Right cardiac atrium (tissue), 5 donors: ENCODE measurements around the gene CRYGA. TPM values are rescaled to one million over a fixed set of nuclear protein-coding genes. Genes with fewer than 3 reads are reported as not detected.
"Not testable (repeated sequence)": the region's sequence is repeated elsewhere in the genome, so short reads cannot be mapped to it uniquely, and the experiment has no call there.

Experiments used
- ATAC-seq, 2 donors: fragments of 200-7000 bp; cut with Tn5 transposase; one replicate each; pipeline versions ENCODE4 v1.8.0 to v1.9.1; 2020; ENCODE audit warnings: moderate library complexity in 2 of 2, mild to moderate bottlenecking in 1 of 2
- DNase-seq, 3 donors: peaks; one replicate each; pipeline ENCODE4 v3.0.0-alpha.2; 2020
- H3K27ac ChIP-seq: one replicate; pipeline ENCODE4 v1.5.1; 2013; ENCODE audit warnings: mild to moderate bottlenecking, low read length, control low read depth, moderate library complexity
- H3K27me3 ChIP-seq: one replicate; pipeline ENCODE4 v1.6.1; 2013; ENCODE audit not compliant: control insufficient read depth, insufficient read depth
- H3K4me1 ChIP-seq: one replicate; pipeline ENCODE4 v1.6.1; 2013; ENCODE audit warnings: low read length; ENCODE audit not compliant: control insufficient read depth, insufficient read depth
- H3K4me3 ChIP-seq: one replicate; pipeline ENCODE4 v1.5.1; 2013; ENCODE audit warnings: low read length, control low read depth
- H3K9me3 ChIP-seq: one replicate; pipeline ENCODE4 v1.6.1; 2013; ENCODE audit warnings: low read length; ENCODE audit not compliant: control insufficient read depth
- WGBS: extraction: QIAGEN DNeasy Blood & Tissue Kit; methylation state at CpG from one replicate; pipeline ENCODE4 v1.1.7; 2013; 5-methylcytosine and 5-hydroxymethylcytosine counted together
- intact Hi-C, 4 donors: fragments of 100-400 bp; cut with DNase I; formaldehyde crosslinking; loops; one replicate each; pipeline versions ENCODE4 v1.11.0 to v1.14.0; 2022 to 2023
- polyA plus RNA-seq: library from polyadenylated mRNA; stranded (reverse); fragments of 200-250 nt; gene quantifications from one replicate; pipeline ENCODE4 v1.2.3, GENCODE V29; 2013
- total RNA-seq, 4 donors: library from RNA; stranded (reverse); fragmentation: NEBNext Ultra II Directional; extraction: Animal tissue kit (Norgen Biotek cat#: 25700); gene quantifications; one replicate each; pipeline ENCODE4 v1.2.1, GENCODE V29; 2021
- donor health status: healthy with polysubstance abuse.
- donor health status: DM: no; HTN: yes; CAD: no.
- donor health status: DM: no; HTN: no; CAD: no.
- donor health status: DM: no; HTN: yes; CAD: no; lungs with severe emphysema.
- donor health status: DM: yes; HTN: yes; CAD: no.

CRYGA gene
- total and polyA plus RNA-seq, 5 donors: not detected

DNA sequence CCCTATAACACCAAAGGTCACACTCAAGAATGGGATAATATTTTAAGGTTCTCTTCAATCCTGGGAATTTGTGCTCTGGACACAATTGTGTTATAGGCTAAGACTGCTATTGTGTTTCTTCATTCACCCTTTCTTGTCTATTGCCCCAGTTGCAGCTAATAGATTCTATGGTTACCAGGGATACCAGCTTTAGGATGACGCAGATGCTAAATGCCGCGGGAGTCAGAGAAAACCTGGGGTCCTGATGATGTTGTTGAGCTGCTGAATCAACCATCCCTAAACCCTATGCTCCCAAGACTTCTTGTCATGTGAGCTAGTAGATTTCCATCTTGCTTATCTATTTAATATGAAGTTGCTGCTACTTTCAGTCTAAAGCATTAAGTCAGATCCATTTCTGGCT lies 44.5 kb downstream of the CRYGA start:
- DNase-seq (no peak), ATAC-seq (no peak)
- Histone ChIP-seq H3K27me3 (no peaks in the 10 kb centered on the region), H3K4me1 (no peaks in the 10 kb centered on the region), H3K27ac (no peak overlapping the region), H3K4me3 (no peak overlapping the region), H3K9me3 (no peaks in the 10 kb centered on the region)
- intact Hi-C loops: no loop called here
- WGBS: 94% methylated on average over 3 of the region's 3 CpGs

- intact Hi-C loops, H3K9me3 ChIP-seq, H3K4me1 ChIP-seq, ATAC-seq, DNase-seq, H3K27ac ChIP-seq, H3K4me3 ChIP-seq, H3K27me3 ChIP-seq: not testable (repeated sequence)
- 91% methylated on average over 11 of the region's 11 CpGs for WGBS
Observed at GRCh38 chr2:208117390-208117789, 46.0 kb downstream of the CRYGA start.

DNA sequence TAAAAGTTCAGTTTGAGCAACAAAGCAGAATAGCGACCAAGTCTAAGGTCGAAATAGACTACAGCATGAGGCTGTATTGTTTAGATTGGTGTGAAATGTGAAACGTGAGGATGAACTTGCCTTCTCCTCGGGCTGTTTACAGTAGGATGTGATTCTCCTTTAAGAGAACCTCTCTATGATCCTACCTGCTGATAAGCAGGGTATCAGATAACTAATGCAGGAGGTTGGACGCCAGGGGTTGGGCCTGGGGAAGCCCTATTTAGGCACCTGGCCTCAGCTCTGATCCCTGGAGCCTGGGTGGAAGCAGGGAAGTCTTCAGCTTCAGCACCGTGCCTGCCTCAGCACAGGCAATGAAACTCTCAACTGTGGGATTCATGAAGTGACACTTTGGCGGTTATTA lies 50.4 kb downstream of the CRYGA start:
- peaks cover 1% of the 10 kb centered on the region for H3K4me1 ChIP-seq
- DNase-seq: no peak
- 59% methylated on average over 7 of the region's 7 CpGs for WGBS
- H3K27ac ChIP-seq: no peak overlapping the region
- intact Hi-C loops: no loop called here
- ATAC-seq: no peak
- no peaks in the 10 kb centered on the region for H3K9me3 ChIP-seq
- no peak overlapping the region for H3K4me3 ChIP-seq
- H3K27me3 ChIP-seq: no peaks in the 10 kb centered on the region

DNA sequence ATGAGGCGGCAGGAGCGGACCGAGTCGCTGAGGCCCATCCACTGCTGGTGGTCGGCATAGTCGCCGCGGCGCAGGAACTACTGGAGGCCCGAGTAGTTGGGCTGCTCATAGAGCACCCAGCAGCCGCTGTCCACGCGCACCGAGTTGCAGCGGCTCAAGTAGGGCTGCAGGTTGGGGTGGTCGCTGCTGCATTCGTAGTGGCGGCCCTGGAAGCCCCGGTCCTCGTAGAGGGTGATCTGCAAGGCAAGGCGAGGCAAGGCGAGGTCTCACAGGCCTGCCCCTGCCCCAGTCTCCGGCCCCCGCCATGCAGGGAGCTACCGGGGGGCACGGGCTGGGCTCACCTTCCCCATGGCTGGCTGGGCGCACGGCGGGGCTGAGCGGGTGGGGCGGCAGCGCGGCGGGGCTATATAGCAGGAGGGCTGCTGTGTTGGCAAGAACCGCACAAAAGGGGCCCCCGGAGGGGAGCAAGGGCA lies 51.1 kb downstream of the CRYGA start:
- WGBS: 11% methylated on average over 36 of the region's 36 CpGs
- H3K9me3 ChIP-seq, H3K4me1 ChIP-seq, H3K27ac ChIP-seq, intact Hi-C loops, H3K27me3 ChIP-seq: not testable (repeated sequence)
- H3K4me3 ChIP-seq: peak overlapping the region; percentile 29
- DNase-seq: peak in 1 of 3 donors; percentile 38
- peak in 1 of 2 donors; percentile 28 for ATAC-seq

Other genes with a start within 250 kb of the CRYGA start
- gene PLEKHM3, start 138.1 kb downstream of the CRYGA start, total RNA-seq: 10 to 100 TPM in 3 of 4 donors, 1 to 10 TPM in 1; 8.9 to 14.7 (median 13.1) TPM
- 6.8 TPM for gene PLEKHM3, start 138.1 kb downstream of the CRYGA start, polyA plus RNA-seq
- 1 to 10 TPM in 1 of 4 donors, not detected in 3; 2.6 TPM for gene CRYGD, start 39.1 kb downstream of the CRYGA start, total RNA-seq
- gene CRYGD, start 39.1 kb downstream of the CRYGA start, polyA plus RNA-seq: not detected
- not detected for gene CRYGC, start 33.8 kb downstream of the CRYGA start, total RNA-seq
- not detected for gene CRYGC, start 33.8 kb downstream of the CRYGA start, polyA plus RNA-seq
- not detected for gene CRYGB, start 17.4 kb downstream of the CRYGA start, total RNA-seq
- not detected for gene CRYGB, start 17.4 kb downstream of the CRYGA start, polyA plus RNA-seq
- not detected for gene C2orf80, start 26.4 kb upstream of the CRYGA start, total RNA-seq
- gene C2orf80, start 26.4 kb upstream of the CRYGA start, polyA plus RNA-seq: not detected
- 10 to 100 TPM; 27.0 to 45.0 (median 37.2) TPM for gene IDH1, start 91.5 kb upstream of the CRYGA start, total RNA-seq
- gene IDH1, start 91.5 kb upstream of the CRYGA start, polyA plus RNA-seq: 18.2 TPM
- 10 to 100 TPM; 17.2 to 20.4 (median 19.9) TPM for gene PIKFYVE, start 102.7 kb upstream of the CRYGA start, total RNA-seq
- gene PIKFYVE, start 102.7 kb upstream of the CRYGA start, polyA plus RNA-seq: 5.0 TPM
- gene PTH2R, start 243.2 kb upstream of the CRYGA start, total RNA-seq: not detected
- gene PTH2R, start 243.2 kb upstream of the CRYGA start, polyA plus RNA-seq: not detected